Endodermal cell (in vitro differentiated cells): ENCODE measurements around the gene GPATCH11. TPM values are rescaled to one million over a fixed set of nuclear protein-coding genes. Genes with fewer than 3 reads are reported as not detected.

Experiments
- DNase-seq: peaks from one replicate; pipeline ENCODE4 v3.0.0-alpha.2; 2017
- H3K27ac ChIP-seq: 2 replicates; pipeline ENCODE4 v1.5.1; 2013; ENCODE audit warnings: mild to moderate bottlenecking, low read depth, low read length, moderate library complexity
- H3K27me3 ChIP-seq: 2 replicates; pipeline ENCODE4 v1.6.1; 2013; ENCODE audit warnings: mild to moderate bottlenecking, low read length, moderate library complexity; ENCODE audit not compliant: insufficient read depth, control insufficient read depth, poor library complexity, severe bottlenecking
- H3K36me3 ChIP-seq: 2 replicates; pipeline ENCODE4 v1.7.0; 2013; ENCODE audit warnings: mild to moderate bottlenecking, low read length, moderate library complexity; ENCODE audit not compliant: control insufficient read depth, insufficient read depth
- H3K4me1 ChIP-seq: one replicate; pipeline ENCODE4 v1.7.0; 2013; ENCODE audit warnings: low read length; ENCODE audit not compliant: control insufficient read depth, insufficient read depth
- H3K4me3 ChIP-seq: 2 replicates; pipeline ENCODE4 v1.5.1; 2013; ENCODE audit warnings: mild to moderate bottlenecking, low read length, moderate library complexity
- H3K9ac ChIP-seq: 2 replicates; pipeline ENCODE4 v1.6.1; 2013; ENCODE audit warnings: mild to moderate bottlenecking, low read length, moderate library complexity; ENCODE audit not compliant: poor library complexity, severe bottlenecking; ENCODE audit errors: extremely low read depth
- H3K9me3 ChIP-seq: 2 replicates; pipeline ENCODE4 v1.6.1; 2013; ENCODE audit warnings: mild to moderate bottlenecking, low read length, moderate library complexity; ENCODE audit not compliant: control insufficient read depth
- H3K27ac Mint-ChIP-seq: 2 replicates; pipeline ENCODE4 v1.8.0; 2020; ENCODE audit warnings: mixed read lengths
- H3K27me3 Mint-ChIP-seq: 2 replicates; pipeline ENCODE4 v1.8.0; 2021; ENCODE audit warnings: mild to moderate bottlenecking, mixed read lengths; ENCODE audit not compliant: insufficient read depth
- H3K36me3 Mint-ChIP-seq: 2 replicates; pipeline ENCODE4 v1.8.0; 2020; ENCODE audit warnings: low read depth, mixed read lengths
- H3K4me1 Mint-ChIP-seq: 2 replicates; pipeline ENCODE4 v1.8.0; 2020; ENCODE audit warnings: mixed read lengths
- H3K4me3 Mint-ChIP-seq: 2 replicates; pipeline ENCODE4 v1.8.0; 2020; ENCODE audit warnings: mild to moderate bottlenecking, moderate library complexity, mixed read lengths
- H3K9me3 Mint-ChIP-seq: 2 replicates; pipeline ENCODE4 v1.8.0; 2020; ENCODE audit warnings: mild to moderate bottlenecking, mixed read lengths
- WGBS, 2 experiments: methylation state at CpG; one replicate each; pipeline versions ENCODE4 v1.1.5 to v1.1.7; 2013; ENCODE audit warnings: missing lambda C conversion rate in 2 of 2, mixed read lengths in 1 of 2; ENCODE audit not compliant: insufficient coverage in 1 of 2, insufficient read length in 1 of 2; 5-methylcytosine and 5-hydroxymethylcytosine counted together
- total RNA-seq, 2 donors: library from RNA; stranded (reverse); fragmentation: NEBNext Ultra II Directional in 1 of 2; extraction: Animal tissue kit (Norgen Biotek cat#: 25700) in 1 of 2; gene quantifications; 2 replicates in 1 of 2; 3 replicates in 1 of 2; pipeline ENCODE4 v1.2.1, GENCODE V29; 2021
- TF ChIP-seq, protein P1 (sequence below): fragments of 200-600 bp; sonication (generic); conservative IDR thresholded peaks from 2 replicates; pipeline ENCODE4 v1.5.0; 2021; ENCODE audit warnings: antibody characterized with exemption, mild to moderate bottlenecking

The GPATCH11 gene
- total RNA-seq, 2 donors from 2014 or later: 8.8 to 15.9 TPM

DNA sequence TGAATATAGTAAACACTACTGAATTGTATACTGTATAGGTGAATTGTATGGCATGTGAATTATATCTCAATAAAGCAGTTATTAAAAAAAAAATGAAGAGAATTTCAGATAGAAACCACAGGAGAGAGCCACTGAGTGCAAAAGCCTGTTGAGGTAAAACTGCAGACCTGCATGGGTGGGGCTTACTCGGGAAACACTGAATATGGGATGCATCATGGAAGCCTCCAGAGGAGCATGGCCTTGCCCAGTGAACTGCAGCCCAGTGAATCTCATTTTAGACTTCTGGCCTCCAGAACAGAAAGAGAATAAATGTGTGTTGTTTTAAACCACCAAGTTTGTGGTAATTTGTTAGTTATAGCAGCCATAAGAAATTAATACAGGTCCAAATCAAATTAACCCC lies 15.7 kb downstream of the GPATCH11 start:
- Histone ChIP-seq H3K9ac (no peak overlapping the region), H3K27me3 (no peaks in the 10 kb centered on the region), H3K4me1 (no peaks in the 10 kb centered on the region), H3K9me3 (no peaks in the 10 kb centered on the region), H3K4me3 (no peak overlapping the region), H3K27ac (no peak overlapping the region), H3K36me3 (peaks cover 29% of the 10 kb centered on the region)
- no peak overlapping the region for H3K4me3 Mint-ChIP-seq
- H3K4me1 Mint-ChIP-seq: no peaks in the 10 kb centered on the region
- peaks cover 20% of the 10 kb centered on the region for H3K36me3 Mint-ChIP-seq
- no peaks in the 10 kb centered on the region for H3K27me3 Mint-ChIP-seq
- WGBS, 2 experiments: 80 to 82% methylated on average over 1 of the region's 1 CpG
- DNase-seq: no peak
- no peaks in the 10 kb centered on the region for H3K9me3 Mint-ChIP-seq
- TF ChIP-seq, protein P1, sequence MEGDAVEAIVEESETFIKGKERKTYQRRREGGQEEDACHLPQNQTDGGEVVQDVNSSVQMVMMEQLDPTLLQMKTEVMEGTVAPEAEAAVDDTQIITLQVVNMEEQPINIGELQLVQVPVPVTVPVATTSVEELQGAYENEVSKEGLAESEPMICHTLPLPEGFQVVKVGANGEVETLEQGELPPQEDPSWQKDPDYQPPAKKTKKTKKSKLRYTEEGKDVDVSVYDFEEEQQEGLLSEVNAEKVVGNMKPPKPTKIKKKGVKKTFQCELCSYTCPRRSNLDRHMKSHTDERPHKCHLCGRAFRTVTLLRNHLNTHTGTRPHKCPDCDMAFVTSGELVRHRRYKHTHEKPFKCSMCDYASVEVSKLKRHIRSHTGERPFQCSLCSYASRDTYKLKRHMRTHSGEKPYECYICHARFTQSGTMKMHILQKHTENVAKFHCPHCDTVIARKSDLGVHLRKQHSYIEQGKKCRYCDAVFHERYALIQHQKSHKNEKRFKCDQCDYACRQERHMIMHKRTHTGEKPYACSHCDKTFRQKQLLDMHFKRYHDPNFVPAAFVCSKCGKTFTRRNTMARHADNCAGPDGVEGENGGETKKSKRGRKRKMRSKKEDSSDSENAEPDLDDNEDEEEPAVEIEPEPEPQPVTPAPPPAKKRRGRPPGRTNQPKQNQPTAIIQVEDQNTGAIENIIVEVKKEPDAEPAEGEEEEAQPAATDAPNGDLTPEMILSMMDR: no peak
- no peak overlapping the region for H3K27ac Mint-ChIP-seq

DNA sequence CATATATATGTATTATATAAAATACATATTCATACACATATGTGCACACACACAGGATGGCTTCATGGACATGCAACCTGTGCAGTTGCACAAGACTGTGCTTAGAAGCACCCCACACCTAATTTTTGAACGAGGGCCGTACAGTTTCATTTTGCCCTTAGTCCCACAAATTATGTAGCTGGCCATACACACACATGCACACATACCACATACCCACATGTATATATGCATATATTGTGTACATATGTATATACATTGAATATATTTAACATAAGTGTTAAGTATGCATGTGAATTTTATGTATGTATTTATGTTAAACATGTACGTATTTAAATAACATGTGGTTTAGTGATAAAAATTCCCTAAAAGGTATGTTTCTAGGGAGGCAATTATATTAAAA lies 18.3 kb downstream of the GPATCH11 start:
- TF ChIP-seq, protein P1: no peak
- H3K27me3 ChIP-seq: no peaks in the 10 kb centered on the region
- Mint-ChIP-seq H3K9me3 (no peaks in the 10 kb centered on the region), H3K4me1 (peaks cover 3% of the 10 kb centered on the region), H3K36me3 (peaks cover 28% of the 10 kb centered on the region), H3K4me3 (no peak overlapping the region), H3K27ac (no peak overlapping the region), H3K27me3 (no peaks in the 10 kb centered on the region)
- H3K4me3 ChIP-seq: no peak overlapping the region
- 94 to 98% methylated on average over 3 of the region's 3 CpGs for WGBS, 2 experiments
- H3K36me3 ChIP-seq: peaks cover 27% of the 10 kb centered on the region
- no peak overlapping the region for H3K9ac ChIP-seq
- no peak overlapping the region for H3K27ac ChIP-seq
- DNase-seq: no peak
- H3K9me3 ChIP-seq: no peaks in the 10 kb centered on the region
- no peaks in the 10 kb centered on the region for H3K4me1 ChIP-seq

DNA sequence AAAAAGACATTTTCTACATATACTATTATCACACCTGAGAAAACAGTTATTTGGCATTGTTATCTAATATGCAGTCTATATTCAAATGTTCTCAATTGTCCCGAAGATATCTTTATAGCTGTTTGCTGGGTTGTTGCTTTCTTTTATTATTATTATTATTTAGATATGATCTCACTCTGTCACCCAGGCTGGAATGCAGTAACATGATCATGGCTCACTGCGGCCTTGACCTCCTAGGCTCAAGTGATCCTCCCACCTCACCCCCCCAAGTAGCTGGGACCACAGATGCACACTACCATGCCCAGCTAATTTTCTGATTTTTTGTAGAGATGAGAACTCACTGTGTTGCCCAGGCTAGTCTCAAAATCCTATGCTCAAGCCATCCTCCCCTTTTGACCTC lies 19.9 kb downstream of the GPATCH11 start:
- H3K27me3 Mint-ChIP-seq: no peaks in the 10 kb centered on the region
- 92 to 100% methylated on average over 1 to 2 of the region's 2 CpGs for WGBS, 2 experiments
- peaks cover 35% of the 10 kb centered on the region for H3K36me3 ChIP-seq
- no peak overlapping the region for H3K4me3 Mint-ChIP-seq
- no peak overlapping the region for H3K4me3 ChIP-seq
- no peak overlapping the region for H3K27ac ChIP-seq
- no peaks in the 10 kb centered on the region for H3K9me3 ChIP-seq
- no peak for DNase-seq
- H3K4me1 ChIP-seq: no peaks in the 10 kb centered on the region
- H3K27me3 ChIP-seq: no peaks in the 10 kb centered on the region
- H3K4me1 Mint-ChIP-seq: peaks cover 3% of the 10 kb centered on the region
- H3K9ac ChIP-seq: no peak overlapping the region
- TF ChIP-seq, protein P1: no peak
- peaks cover 41% of the 10 kb centered on the region for H3K36me3 Mint-ChIP-seq
- H3K27ac Mint-ChIP-seq: no peak overlapping the region
- H3K9me3 Mint-ChIP-seq: no peaks in the 10 kb centered on the region
